GM23338 (cell line): Measurements from ENCODE around the gene SSMEM1. TPM values are rescaled to one million over a fixed set of nuclear protein-coding genes. Genes with fewer than 3 reads are reported as not detected.
"Not testable (repeated sequence)": the region's sequence is repeated elsewhere in the genome, so short reads cannot be mapped to it uniquely, and the experiment has no call there.

Experiments used
- ATAC-seq: fragments of 200-7000 bp; cut with Tn5 transposase; 3 replicates; pipeline ENCODE4 v1.9.1; 2020
- DNase-seq: peaks from one replicate; pipeline ENCODE4 v3.0.0-alpha.2; 2015; ENCODE audit warnings: low spot score
- H2AFZ ChIP-seq: fragments of 200-600 bp; sonication (generic); 2 replicates; pipeline ENCODE4 v1.8.0; 2016; ENCODE audit warnings: antibody characterized with exemption, mild to moderate bottlenecking, moderate library complexity
- H3F3A ChIP-seq: fragments of 200-600 bp; sonication (generic); replicated peaks from 2 replicates; pipeline ENCODE4 v1.8.0; 2017; ENCODE audit warnings: antibody characterized with exemption, mixed run types, low read depth
- H3K27ac ChIP-seq: fragments of 200-600 bp; sonication (generic); 2 replicates; pipeline ENCODE4 v1.6.1; 2016; ENCODE audit warnings: low read depth
- H3K27me3 ChIP-seq: fragments of 200-600 bp; sonication (generic); 2 replicates; pipeline ENCODE4 v1.8.0; 2016; ENCODE audit warnings: mild to moderate bottlenecking, mixed run types, moderate library complexity; ENCODE audit not compliant: insufficient read depth
- H3K36me3 ChIP-seq: fragments of 200-600 bp; sonication (generic); 2 replicates; pipeline ENCODE4 v1.8.0; 2016; ENCODE audit warnings: mild to moderate bottlenecking; ENCODE audit not compliant: insufficient read depth
- H3K4me1 ChIP-seq: fragments of 200-600 bp; sonication (generic); 2 replicates; pipeline ENCODE4 v1.8.0; 2016; ENCODE audit warnings: mild to moderate bottlenecking, moderate library complexity; ENCODE audit not compliant: insufficient read depth
- H3K4me2 ChIP-seq: fragments of 200-600 bp; sonication (generic); 2 replicates; pipeline ENCODE4 v1.7.1; 2017; ENCODE audit warnings: mixed run types
- H3K4me3 ChIP-seq: fragments of 200-600 bp; sonication (generic); 2 replicates; pipeline ENCODE4 v1.6.1; 2016; ENCODE audit warnings: mixed run types
- H3K79me2 ChIP-seq: fragments of 200-600 bp; sonication (generic); replicated peaks from 2 replicates; pipeline ENCODE4 v1.8.0; 2017; ENCODE audit warnings: mild to moderate bottlenecking; ENCODE audit not compliant: insufficient read depth
- H3K9me2 ChIP-seq: fragments of 200-600 bp; sonication (generic); 2 replicates; pipeline ENCODE4 v1.8.0; 2017; ENCODE audit not compliant: insufficient read depth
- H4K20me1 ChIP-seq: fragments of 200-600 bp; sonication (generic); replicated peaks from 2 replicates; pipeline ENCODE4 v1.8.0; 2017; ENCODE audit warnings: mild to moderate bottlenecking; ENCODE audit not compliant: insufficient read depth
- H3K27ac Mint-ChIP-seq: 2 replicates; pipeline ENCODE4 v1.8.0; 2020; ENCODE audit warnings: inconsistent platforms, mild to moderate bottlenecking, moderate library complexity, mixed read lengths
- H3K27me3 Mint-ChIP-seq: 3 replicates; pipeline ENCODE4 v1.8.0; 2022; ENCODE audit warnings: low read depth, mild to moderate bottlenecking, moderate library complexity, mixed read lengths, inconsistent platforms; ENCODE audit not compliant: insufficient read depth, poor library complexity
- H3K36me3 Mint-ChIP-seq: 3 replicates; pipeline ENCODE4 v1.8.0; 2021; ENCODE audit warnings: low read depth, mild to moderate bottlenecking, inconsistent platforms, moderate library complexity, mixed read lengths
- H3K4me1 Mint-ChIP-seq: 3 replicates; pipeline ENCODE4 v1.8.0; 2020; ENCODE audit warnings: mild to moderate bottlenecking, inconsistent platforms, mixed read lengths
- H3K4me3 Mint-ChIP-seq: 3 replicates; pipeline ENCODE4 v1.8.0; 2021; ENCODE audit warnings: moderate library complexity, mild to moderate bottlenecking, inconsistent platforms, mixed read lengths
- H3K9me3 Mint-ChIP-seq: 3 replicates; pipeline ENCODE4 v1.8.0; 2020; ENCODE audit warnings: moderate library complexity, mild to moderate bottlenecking, inconsistent platforms, mixed read lengths
- CREB1 ChIP-seq: fragments of 250-450 bp; sonication (Bioruptor Pico); IDR thresholded peaks from 2 replicates; pipeline ENCODE4 v1.5.0; 2020; ENCODE audit warnings: low read depth, mild to moderate bottlenecking, moderate library complexity
- POLR2AphosphoS5 ChIP-seq: IDR thresholded peaks from 2 replicates; pipeline ENCODE4 v1.6.1; 2016; ENCODE audit warnings: antibody characterized with exemption, low read depth
- STAT1 ChIP-seq: IDR thresholded peaks from one replicate; pipeline ENCODE4 v1.6.1; 2016; ENCODE audit warnings: antibody characterized with exemption; ENCODE audit not compliant: unreplicated experiment
- ZNF114 ChIP-seq: fragments of 250-450 bp; sonication (Bioruptor Pico); IDR thresholded peaks from 2 replicates; pipeline ENCODE4 v1.5.0; 2020; ENCODE audit warnings: mild to moderate bottlenecking, moderate library complexity
- ZNF331 ChIP-seq: fragments of 250-450 bp; sonication (Bioruptor Pico); IDR thresholded peaks from 2 replicates; pipeline ENCODE4 v1.5.0; 2020; ENCODE audit warnings: low read depth, mild to moderate bottlenecking, moderate library complexity
- polyA plus RNA-seq: library from polyadenylated mRNA; unstranded; fragments of >200 nt; fragmentation: Nextera tagmentation; extraction: Ambion mirVana; gene quantifications from 2 replicates; pipeline ENCODE4 v1.2.1, GENCODE V29; 2016
- total RNA-seq: library from RNA; depleted of rRNA; stranded (reverse); fragments of >200 nt; shearing (Covaris generic); gene quantifications from 2 replicates; pipeline ENCODE4 v1.2.3, GENCODE V29; 2014
- TF ChIP-seq, protein P1 (sequence below), 2 experiments: fragments of 200-600 bp in 1 of 2; sonication (generic) in 1 of 2; conservative IDR thresholded peaks; 2 replicates each; pipeline versions ENCODE4 v1.5.1 to v1.6.1; 2016 to 2017; ENCODE audit warnings: antibody characterized with exemption in 2 of 2, low read depth in 2 of 2, mild to moderate bottlenecking in 2 of 2, moderate library complexity in 1 of 2
- TF ChIP-seq, protein P2 (sequence below): fragments of 250-450 bp; sonication (Bioruptor Pico); IDR thresholded peaks from 2 replicates; pipeline ENCODE4 v1.5.0; 2020; ENCODE audit warnings: mild to moderate bottlenecking, moderate library complexity
- TF ChIP-seq, protein P3 (sequence below): IDR thresholded peaks from 2 replicates; pipeline ENCODE4 v1.6.1; 2016; ENCODE audit warnings: antibody characterized with exemption

SSMEM1 gene
- total and polyA plus RNA-seq, 2 experiments from 2014 or later = not detected

GRCh38 chr7:130228840-130229502 lies 21.3 kb downstream of the SSMEM1 start:
- Mint-ChIP-seq H3K27me3 (peaks cover 5% of the 10 kb centered on the region), H3K36me3 (no peaks in the 10 kb centered on the region; the same call in 2 of the 3 replicates), H3K9me3 (peaks cover 4% of the 10 kb centered on the region), H3K4me3 (no peak overlapping the region), H3K27ac (no peak overlapping the region), H3K4me1 (peaks cover 3% of the 10 kb centered on the region)
- TF ChIP-seq, protein P1, sequence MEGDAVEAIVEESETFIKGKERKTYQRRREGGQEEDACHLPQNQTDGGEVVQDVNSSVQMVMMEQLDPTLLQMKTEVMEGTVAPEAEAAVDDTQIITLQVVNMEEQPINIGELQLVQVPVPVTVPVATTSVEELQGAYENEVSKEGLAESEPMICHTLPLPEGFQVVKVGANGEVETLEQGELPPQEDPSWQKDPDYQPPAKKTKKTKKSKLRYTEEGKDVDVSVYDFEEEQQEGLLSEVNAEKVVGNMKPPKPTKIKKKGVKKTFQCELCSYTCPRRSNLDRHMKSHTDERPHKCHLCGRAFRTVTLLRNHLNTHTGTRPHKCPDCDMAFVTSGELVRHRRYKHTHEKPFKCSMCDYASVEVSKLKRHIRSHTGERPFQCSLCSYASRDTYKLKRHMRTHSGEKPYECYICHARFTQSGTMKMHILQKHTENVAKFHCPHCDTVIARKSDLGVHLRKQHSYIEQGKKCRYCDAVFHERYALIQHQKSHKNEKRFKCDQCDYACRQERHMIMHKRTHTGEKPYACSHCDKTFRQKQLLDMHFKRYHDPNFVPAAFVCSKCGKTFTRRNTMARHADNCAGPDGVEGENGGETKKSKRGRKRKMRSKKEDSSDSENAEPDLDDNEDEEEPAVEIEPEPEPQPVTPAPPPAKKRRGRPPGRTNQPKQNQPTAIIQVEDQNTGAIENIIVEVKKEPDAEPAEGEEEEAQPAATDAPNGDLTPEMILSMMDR (conservative IDR thresholded peaks at IDR 0.05; ENCODE audit: low read depth in 2 of 2) = no peak
- TF ChIP-seq, protein P2, sequence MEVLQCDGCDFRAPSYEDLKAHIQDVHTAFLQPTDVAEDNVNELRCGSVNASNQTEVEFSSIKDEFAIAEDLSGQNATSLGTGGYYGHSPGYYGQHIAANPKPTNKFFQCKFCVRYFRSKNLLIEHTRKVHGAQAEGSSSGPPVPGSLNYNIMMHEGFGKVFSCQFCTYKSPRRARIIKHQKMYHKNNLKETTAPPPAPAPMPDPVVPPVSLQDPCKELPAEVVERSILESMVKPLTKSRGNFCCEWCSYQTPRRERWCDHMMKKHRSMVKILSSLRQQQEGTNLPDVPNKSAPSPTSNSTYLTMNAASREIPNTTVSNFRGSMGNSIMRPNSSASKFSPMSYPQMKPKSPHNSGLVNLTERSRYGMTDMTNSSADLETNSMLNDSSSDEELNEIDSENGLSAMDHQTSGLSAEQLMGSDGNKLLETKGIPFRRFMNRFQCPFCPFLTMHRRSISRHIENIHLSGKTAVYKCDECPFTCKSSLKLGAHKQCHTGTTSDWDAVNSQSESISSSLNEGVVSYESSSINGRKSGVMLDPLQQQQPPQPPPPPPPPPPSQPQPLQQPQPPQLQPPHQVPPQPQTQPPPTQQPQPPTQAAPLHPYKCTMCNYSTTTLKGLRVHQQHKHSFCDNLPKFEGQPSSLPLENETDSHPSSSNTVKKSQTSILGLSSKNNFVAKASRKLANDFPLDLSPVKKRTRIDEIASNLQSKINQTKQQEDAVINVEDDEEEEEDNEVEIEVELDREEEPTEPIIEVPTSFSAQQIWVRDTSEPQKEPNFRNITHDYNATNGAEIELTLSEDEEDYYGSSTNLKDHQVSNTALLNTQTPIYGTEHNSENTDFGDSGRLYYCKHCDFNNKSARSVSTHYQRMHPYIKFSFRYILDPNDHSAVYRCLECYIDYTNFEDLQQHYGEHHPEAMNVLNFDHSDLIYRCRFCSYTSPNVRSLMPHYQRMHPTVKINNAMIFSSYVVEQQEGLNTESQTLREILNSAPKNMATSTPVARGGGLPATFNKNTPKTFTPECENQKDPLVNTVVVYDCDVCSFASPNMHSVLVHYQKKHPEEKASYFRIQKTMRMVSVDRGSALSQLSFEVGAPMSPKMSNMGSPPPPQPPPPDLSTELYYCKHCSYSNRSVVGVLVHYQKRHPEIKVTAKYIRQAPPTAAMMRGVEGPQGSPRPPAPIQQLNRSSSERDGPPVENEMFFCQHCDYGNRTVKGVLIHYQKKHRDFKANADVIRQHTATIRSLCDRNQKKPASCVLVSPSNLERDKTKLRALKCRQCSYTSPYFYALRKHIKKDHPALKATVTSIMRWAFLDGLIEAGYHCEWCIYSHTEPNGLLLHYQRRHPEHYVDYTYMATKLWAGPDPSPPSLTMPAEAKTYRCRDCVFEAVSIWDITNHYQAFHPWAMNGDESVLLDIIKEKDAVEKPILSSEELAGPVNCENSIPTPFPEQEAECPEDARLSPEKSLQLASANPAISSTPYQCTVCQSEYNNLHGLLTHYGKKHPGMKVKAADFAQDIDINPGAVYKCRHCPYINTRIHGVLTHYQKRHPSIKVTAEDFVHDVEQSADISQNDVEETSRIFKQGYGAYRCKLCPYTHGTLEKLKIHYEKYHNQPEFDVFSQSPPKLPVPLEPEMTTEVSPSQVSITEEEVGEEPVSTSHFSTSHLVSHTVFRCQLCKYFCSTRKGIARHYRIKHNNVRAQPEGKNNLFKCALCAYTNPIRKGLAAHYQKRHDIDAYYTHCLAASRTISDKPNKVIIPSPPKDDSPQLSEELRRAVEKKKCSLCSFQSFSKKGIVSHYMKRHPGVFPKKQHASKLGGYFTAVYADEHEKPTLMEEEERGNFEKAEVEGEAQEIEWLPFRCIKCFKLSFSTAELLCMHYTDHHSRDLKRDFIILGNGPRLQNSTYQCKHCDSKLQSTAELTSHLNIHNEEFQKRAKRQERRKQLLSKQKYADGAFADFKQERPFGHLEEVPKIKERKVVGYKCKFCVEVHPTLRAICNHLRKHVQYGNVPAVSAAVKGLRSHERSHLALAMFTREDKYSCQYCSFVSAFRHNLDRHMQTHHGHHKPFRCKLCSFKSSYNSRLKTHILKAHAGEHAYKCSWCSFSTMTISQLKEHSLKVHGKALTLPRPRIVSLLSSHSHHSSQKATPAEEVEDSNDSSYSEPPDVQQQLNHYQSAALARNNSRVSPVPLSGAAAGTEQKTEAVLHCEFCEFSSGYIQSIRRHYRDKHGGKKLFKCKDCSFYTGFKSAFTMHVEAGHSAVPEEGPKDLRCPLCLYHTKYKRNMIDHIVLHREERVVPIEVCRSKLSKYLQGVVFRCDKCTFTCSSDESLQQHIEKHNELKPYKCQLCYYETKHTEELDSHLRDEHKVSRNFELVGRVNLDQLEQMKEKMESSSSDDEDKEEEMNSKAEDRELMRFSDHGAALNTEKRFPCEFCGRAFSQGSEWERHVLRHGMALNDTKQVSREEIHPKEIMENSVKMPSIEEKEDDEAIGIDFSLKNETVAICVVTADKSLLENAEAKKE = no peak
- TF ChIP-seq CREB1 (CRISPR knock-in tag) = no peak
- TF ChIP-seq, protein P3, sequence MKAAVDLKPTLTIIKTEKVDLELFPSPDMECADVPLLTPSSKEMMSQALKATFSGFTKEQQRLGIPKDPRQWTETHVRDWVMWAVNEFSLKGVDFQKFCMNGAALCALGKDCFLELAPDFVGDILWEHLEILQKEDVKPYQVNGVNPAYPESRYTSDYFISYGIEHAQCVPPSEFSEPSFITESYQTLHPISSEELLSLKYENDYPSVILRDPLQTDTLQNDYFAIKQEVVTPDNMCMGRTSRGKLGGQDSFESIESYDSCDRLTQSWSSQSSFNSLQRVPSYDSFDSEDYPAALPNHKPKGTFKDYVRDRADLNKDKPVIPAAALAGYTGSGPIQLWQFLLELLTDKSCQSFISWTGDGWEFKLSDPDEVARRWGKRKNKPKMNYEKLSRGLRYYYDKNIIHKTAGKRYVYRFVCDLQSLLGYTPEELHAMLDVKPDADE = no peak
- TF ChIP-seq STAT1 = no peak
- TF ChIP-seq POLR2AphosphoS5 = no peak
- TF ChIP-seq ZNF331 = no peak
- no peak for TF ChIP-seq ZNF114 (CRISPR knock-in tag)
- DNase-seq (no peak), ATAC-seq (no peak)
- Histone ChIP-seq H3K4me1 (peaks cover 11% of the 10 kb centered on the region), H3K79me2 (no peaks in the 10 kb centered on the region), H3K4me3 (no peak overlapping the region), H2AFZ (peak overlapping the region; percentile 93), H3K36me3 (no peaks in the 10 kb centered on the region), H3K27ac (no peak overlapping the region), H3K9me2 (peaks cover 5% of the 10 kb centered on the region; the same call in 1 of the 2 replicates), H3K4me2 (0 out of 2 replicates have a peak overlapping the region, but pooled peaks have one; percentile 26), H4K20me1 (no peaks in the 10 kb centered on the region), H3F3A (no peaks in the 10 kb centered on the region), H3K27me3 (no peaks in the 10 kb centered on the region)

GRCh38 chr7:130229981-130230380 lies 22.3 kb downstream of the SSMEM1 start:
- not testable (repeated sequence) for H2AFZ ChIP-seq, H3K27me3 ChIP-seq, H3K4me3 Mint-ChIP-seq, H4K20me1 ChIP-seq, H3K79me2 ChIP-seq, H3K9me3 Mint-ChIP-seq, H3K4me2 ChIP-seq, H3K27me3 Mint-ChIP-seq, H3K27ac Mint-ChIP-seq, H3K27ac ChIP-seq, H3K36me3 ChIP-seq, H3K36me3 Mint-ChIP-seq, ATAC-seq, DNase-seq, H3K4me3 ChIP-seq, H3K9me2 ChIP-seq, H3F3A ChIP-seq, H3K4me1 Mint-ChIP-seq
- peaks cover 11% of the 10 kb centered on the region for H3K4me1 ChIP-seq
